PC-3 (cell line): ENCODE data around the gene WDR27.

ENCODE experiments used
- EZH2 ChIP-seq: fragments of 300-600 bp; sonication (generic); IDR thresholded peaks from one replicate; pipeline ENCODE4 v1.6.1; 2017; ENCODE audit warnings: antibody characterized with exemption, mild to moderate bottlenecking, low read length; ENCODE audit not compliant: unreplicated experiment
- EZH2phosphoT487 ChIP-seq: fragments of 300-600 bp; sonication (generic); IDR thresholded peaks from 2 replicates; pipeline ENCODE4 v1.6.1; 2018; ENCODE audit warnings: mild to moderate bottlenecking, antibody characterized with exemption, low read length, borderline replicate concordance
- TF ChIP-seq, protein P1 (sequence below): fragments of 300-600 bp; sonication (generic); conservative IDR thresholded peaks from 2 replicates; pipeline ENCODE4 v1.5.1; 2017; ENCODE audit warnings: antibody characterized with exemption, low read depth, mild to moderate bottlenecking, low read length

GRCh38 chr6:169534039-169534421, 167.8 kb downstream of the WDR27 start:
- TF ChIP-seq, protein P1, sequence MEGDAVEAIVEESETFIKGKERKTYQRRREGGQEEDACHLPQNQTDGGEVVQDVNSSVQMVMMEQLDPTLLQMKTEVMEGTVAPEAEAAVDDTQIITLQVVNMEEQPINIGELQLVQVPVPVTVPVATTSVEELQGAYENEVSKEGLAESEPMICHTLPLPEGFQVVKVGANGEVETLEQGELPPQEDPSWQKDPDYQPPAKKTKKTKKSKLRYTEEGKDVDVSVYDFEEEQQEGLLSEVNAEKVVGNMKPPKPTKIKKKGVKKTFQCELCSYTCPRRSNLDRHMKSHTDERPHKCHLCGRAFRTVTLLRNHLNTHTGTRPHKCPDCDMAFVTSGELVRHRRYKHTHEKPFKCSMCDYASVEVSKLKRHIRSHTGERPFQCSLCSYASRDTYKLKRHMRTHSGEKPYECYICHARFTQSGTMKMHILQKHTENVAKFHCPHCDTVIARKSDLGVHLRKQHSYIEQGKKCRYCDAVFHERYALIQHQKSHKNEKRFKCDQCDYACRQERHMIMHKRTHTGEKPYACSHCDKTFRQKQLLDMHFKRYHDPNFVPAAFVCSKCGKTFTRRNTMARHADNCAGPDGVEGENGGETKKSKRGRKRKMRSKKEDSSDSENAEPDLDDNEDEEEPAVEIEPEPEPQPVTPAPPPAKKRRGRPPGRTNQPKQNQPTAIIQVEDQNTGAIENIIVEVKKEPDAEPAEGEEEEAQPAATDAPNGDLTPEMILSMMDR = no peak
- no peak for TF ChIP-seq EZH2phosphoT487
- TF ChIP-seq EZH2 = no peak
